OCI-LY7 (cell line): Measurements from ENCODE around the gene DMD.

Experiments
- CTCF ChIP-seq: fragments of 200-600 bp; sonication (generic); conservative IDR thresholded peaks from 2 replicates; pipeline ENCODE4 v1.5.1; 2014; ENCODE audit warnings: mild to moderate bottlenecking, antibody characterized with exemption, low read length, moderate library complexity, mixed read lengths
- EZH2phosphoT487 ChIP-seq: fragments of 200-600 bp; sonication (generic); IDR thresholded peaks from 2 replicates; pipeline ENCODE4 v1.6.1; 2018; ENCODE audit warnings: low read depth, borderline replicate concordance, mild to moderate bottlenecking, mixed run types, antibody characterized with exemption, low read length, moderate library complexity, mixed read lengths

GRCh38 chrX:31201503-31201902 is 2009.8 kb downstream of the DMD start:
- TF ChIP-seq EZH2phosphoT487: no peak
- TF ChIP-seq CTCF: no peak
